ENCODE data around the gene PAPSS2.
"Not testable (repeated sequence)": the region's sequence is repeated elsewhere in the genome, so short reads cannot be mapped to it uniquely, and the experiment has no call there.

The PAPSS2 gene

DNA sequence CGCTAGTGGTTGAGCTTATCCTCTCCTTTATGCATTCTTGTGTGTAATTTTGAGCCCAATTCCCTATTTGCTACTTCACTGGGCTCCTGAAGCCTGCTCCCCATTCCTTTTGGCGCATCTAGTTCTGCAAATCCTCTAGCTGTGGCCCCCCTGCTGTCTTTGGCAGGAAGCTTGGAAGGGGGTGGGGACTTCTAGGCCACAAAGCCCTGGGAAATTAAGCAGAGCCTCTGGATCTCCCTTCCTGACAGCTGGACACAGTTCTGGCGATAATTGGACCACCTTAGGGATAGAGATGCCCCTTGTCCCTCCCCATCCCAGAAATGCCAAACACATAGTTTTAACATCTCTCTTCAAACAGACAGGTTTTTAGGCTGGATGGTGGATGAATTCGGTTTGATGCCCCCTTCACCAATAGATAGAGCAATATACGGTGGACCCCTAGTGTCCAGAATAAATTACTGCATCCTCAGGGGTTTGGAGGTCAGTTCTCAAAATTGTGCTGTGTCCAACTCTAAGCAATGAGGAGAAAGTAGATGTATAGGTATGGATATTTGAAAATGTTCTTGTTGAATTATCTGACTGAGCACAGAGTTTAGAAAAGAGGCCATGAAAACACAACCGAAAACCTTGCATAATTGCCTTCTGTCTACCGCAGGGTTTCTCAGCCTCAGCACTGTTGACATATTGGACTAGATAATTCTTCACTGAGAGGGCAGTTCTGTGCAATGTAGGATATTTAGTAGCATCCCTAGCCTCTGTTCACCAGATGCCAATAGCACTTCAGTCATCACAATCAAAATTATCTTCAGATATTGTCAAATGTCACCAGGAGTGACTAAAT is 75.5 kb downstream of the PAPSS2 start:
- Histone ChIP-seq H3K9me3 (ENCODE audit: insufficient read depth, low read length) (no peaks in the 10 kb centered on the region), H3K9ac (ENCODE audit: low read length) (no peak overlapping the region), H3F3A (ENCODE audit: insufficient read depth) (no peaks in the 10 kb centered on the region), H3K36me3 (ENCODE audit: low read length) (no peaks in the 10 kb centered on the region), H3K79me2 (ENCODE audit: insufficient read depth, low read length) (no peaks in the 10 kb centered on the region), H3K9me2 (replicated peaks; ENCODE audit: insufficient read depth, low read length) (no peaks in the 10 kb centered on the region), H3K27me3 (ENCODE audit: low read length) (no peaks in the 10 kb centered on the region), H3K4me2 (ENCODE audit: low read depth, low read length, poor library complexity, severe bottlenecking) (no peak overlapping the region), H3K27ac (ENCODE audit: low read depth, low read length) (no peak overlapping the region), H3K4me3 (ENCODE audit: insufficient read depth, low read length, poor library complexity, severe bottlenecking) (no peak overlapping the region), H2AFZ (ENCODE audit: low read depth, low read length, severe bottlenecking) (no peak overlapping the region), H4K20me1 (ENCODE audit: low read depth, low read length) (no peaks in the 10 kb centered on the region)
- no peak for TF ChIP-seq EZH2phosphoT487 (conservative IDR thresholded peaks at IDR 0.05; ENCODE audit: low read length)
- TF ChIP-seq, protein P1, sequence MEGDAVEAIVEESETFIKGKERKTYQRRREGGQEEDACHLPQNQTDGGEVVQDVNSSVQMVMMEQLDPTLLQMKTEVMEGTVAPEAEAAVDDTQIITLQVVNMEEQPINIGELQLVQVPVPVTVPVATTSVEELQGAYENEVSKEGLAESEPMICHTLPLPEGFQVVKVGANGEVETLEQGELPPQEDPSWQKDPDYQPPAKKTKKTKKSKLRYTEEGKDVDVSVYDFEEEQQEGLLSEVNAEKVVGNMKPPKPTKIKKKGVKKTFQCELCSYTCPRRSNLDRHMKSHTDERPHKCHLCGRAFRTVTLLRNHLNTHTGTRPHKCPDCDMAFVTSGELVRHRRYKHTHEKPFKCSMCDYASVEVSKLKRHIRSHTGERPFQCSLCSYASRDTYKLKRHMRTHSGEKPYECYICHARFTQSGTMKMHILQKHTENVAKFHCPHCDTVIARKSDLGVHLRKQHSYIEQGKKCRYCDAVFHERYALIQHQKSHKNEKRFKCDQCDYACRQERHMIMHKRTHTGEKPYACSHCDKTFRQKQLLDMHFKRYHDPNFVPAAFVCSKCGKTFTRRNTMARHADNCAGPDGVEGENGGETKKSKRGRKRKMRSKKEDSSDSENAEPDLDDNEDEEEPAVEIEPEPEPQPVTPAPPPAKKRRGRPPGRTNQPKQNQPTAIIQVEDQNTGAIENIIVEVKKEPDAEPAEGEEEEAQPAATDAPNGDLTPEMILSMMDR (IDR thresholded peaks at IDR 0.05; ENCODE audit: insufficient read depth, low read length, poor library complexity, severe bottlenecking) = peak; percentile 70

- not testable (repeated sequence) for H3K27ac ChIP-seq (ENCODE audit: low read depth, low read length); H3K4me2 ChIP-seq (ENCODE audit: low read depth, low read length, poor library complexity, severe bottlenecking); H3K9me2 ChIP-seq (replicated peaks; ENCODE audit: insufficient read depth, low read length); H2AFZ ChIP-seq (ENCODE audit: low read depth, low read length, severe bottlenecking); H3K4me3 ChIP-seq (ENCODE audit: insufficient read depth, low read length, poor library complexity, severe bottlenecking); H3K79me2 ChIP-seq (ENCODE audit: insufficient read depth, low read length); H4K20me1 ChIP-seq (ENCODE audit: low read depth, low read length); H3K36me3 ChIP-seq (ENCODE audit: low read length); H3K9me3 ChIP-seq (ENCODE audit: insufficient read depth, low read length); H3K27me3 ChIP-seq (ENCODE audit: low read length); H3K9ac ChIP-seq (ENCODE audit: low read length); H3F3A ChIP-seq (ENCODE audit: insufficient read depth)
Measured at GRCh38 chr10:87738253-87738652, 78.6 kb downstream of the PAPSS2 start.

- Histone ChIP-seq H3K27ac (ENCODE audit: low read depth, low read length) (no peak overlapping the region), H3F3A (ENCODE audit: insufficient read depth) (no peaks in the 10 kb centered on the region), H3K36me3 (ENCODE audit: low read length) (no peaks in the 10 kb centered on the region), H3K9me3 (ENCODE audit: insufficient read depth, low read length) (no peaks in the 10 kb centered on the region), H2AFZ (ENCODE audit: low read depth, low read length, severe bottlenecking) (no peak overlapping the region), H3K79me2 (ENCODE audit: insufficient read depth, low read length) (no peaks in the 10 kb centered on the region), H3K4me3 (ENCODE audit: insufficient read depth, low read length, poor library complexity, severe bottlenecking) (no peak overlapping the region), H4K20me1 (ENCODE audit: low read depth, low read length) (no peaks in the 10 kb centered on the region), H3K9ac (ENCODE audit: low read length) (no peak overlapping the region), H3K27me3 (ENCODE audit: low read length) (no peaks in the 10 kb centered on the region), H3K4me2 (ENCODE audit: low read depth, low read length, poor library complexity, severe bottlenecking) (no peak overlapping the region), H3K9me2 (replicated peaks; ENCODE audit: insufficient read depth, low read length) (no peaks in the 10 kb centered on the region)
- TF ChIP-seq, protein P1 (IDR thresholded peaks at IDR 0.05; ENCODE audit: insufficient read depth, low read length, poor library complexity, severe bottlenecking) = no peak
- TF ChIP-seq EZH2phosphoT487 (conservative IDR thresholded peaks at IDR 0.05; ENCODE audit: low read length) = no peak
Measured at GRCh38 chr10:87739703-87740102, 80.0 kb downstream of the PAPSS2 start.

GRCh38 chr10:87740254-87740655 is 80.6 kb downstream of the PAPSS2 start:
- Histone ChIP-seq H4K20me1 (ENCODE audit: low read depth, low read length) (no peaks in the 10 kb centered on the region), H3K27ac (ENCODE audit: low read depth, low read length) (no peak overlapping the region), H3K4me2 (ENCODE audit: low read depth, low read length, poor library complexity, severe bottlenecking) (no peak overlapping the region), H3K9me3 (ENCODE audit: insufficient read depth, low read length) (no peaks in the 10 kb centered on the region), H2AFZ (ENCODE audit: low read depth, low read length, severe bottlenecking) (no peak overlapping the region), H3K27me3 (ENCODE audit: low read length) (no peaks in the 10 kb centered on the region), H3K4me3 (ENCODE audit: insufficient read depth, low read length, poor library complexity, severe bottlenecking) (no peak overlapping the region), H3K9ac (ENCODE audit: low read length) (no peak overlapping the region), H3K79me2 (ENCODE audit: insufficient read depth, low read length) (no peaks in the 10 kb centered on the region), H3F3A (ENCODE audit: insufficient read depth) (no peaks in the 10 kb centered on the region), H3K36me3 (ENCODE audit: low read length) (no peaks in the 10 kb centered on the region), H3K9me2 (replicated peaks; ENCODE audit: insufficient read depth, low read length) (no peaks in the 10 kb centered on the region)
- TF ChIP-seq EZH2phosphoT487 (conservative IDR thresholded peaks at IDR 0.05; ENCODE audit: low read length) = no peak
- TF ChIP-seq, protein P1 (IDR thresholded peaks at IDR 0.05; ENCODE audit: insufficient read depth, low read length, poor library complexity, severe bottlenecking) = no peak

DNA sequence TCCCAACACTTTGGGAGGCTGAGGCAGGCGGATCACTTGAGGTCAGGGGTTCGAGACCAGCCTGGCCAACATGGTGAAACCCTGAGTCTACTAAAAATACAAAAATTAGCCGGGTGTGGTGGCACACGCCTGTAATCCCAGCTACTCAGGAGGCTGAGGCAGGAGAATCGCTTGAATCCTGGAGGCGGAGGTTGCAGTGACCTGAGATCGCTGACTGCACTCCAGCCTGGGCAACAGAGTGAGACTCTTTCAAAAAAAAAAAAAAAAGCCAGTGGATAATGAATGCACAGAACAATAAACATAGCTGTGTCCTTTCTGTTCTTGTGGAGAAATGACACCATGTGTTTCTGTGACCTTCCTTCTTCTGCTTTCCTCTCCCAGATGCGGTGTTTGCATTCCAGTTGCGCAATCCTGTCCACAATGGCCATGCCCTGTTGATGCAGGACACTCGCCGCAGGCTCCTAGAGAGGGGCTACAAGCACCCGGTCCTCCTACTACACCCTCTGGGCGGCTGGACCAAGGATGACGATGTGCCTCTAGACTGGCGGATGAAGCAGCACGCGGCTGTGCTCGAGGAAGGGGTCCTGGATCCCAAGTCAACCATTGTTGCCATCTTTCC is 83.4 kb downstream of the PAPSS2 start:
- not testable (repeated sequence) for H3K36me3 ChIP-seq (ENCODE audit: low read length); H3K9me2 ChIP-seq (replicated peaks; ENCODE audit: insufficient read depth, low read length); H3K9ac ChIP-seq (ENCODE audit: low read length); H3K79me2 ChIP-seq (ENCODE audit: insufficient read depth, low read length); H3K27me3 ChIP-seq (ENCODE audit: low read length); H4K20me1 ChIP-seq (ENCODE audit: low read depth, low read length); H3K27ac ChIP-seq (ENCODE audit: low read depth, low read length); H3K4me2 ChIP-seq (ENCODE audit: low read depth, low read length, poor library complexity, severe bottlenecking); H3K9me3 ChIP-seq (ENCODE audit: insufficient read depth, low read length); H2AFZ ChIP-seq (ENCODE audit: low read depth, low read length, severe bottlenecking); H3K4me3 ChIP-seq (ENCODE audit: insufficient read depth, low read length, poor library complexity, severe bottlenecking); H3F3A ChIP-seq (ENCODE audit: insufficient read depth)

All from SU-DHL-6 (cell line).